ENCODE measurements around the gene TRIM67. TPM values are rescaled to one million over a fixed set of nuclear protein-coding genes. Genes with fewer than 3 reads are reported as not detected.
"Not testable (repeated sequence)": the region's sequence is repeated elsewhere in the genome, so short reads cannot be mapped to it uniquely, and the experiment has no call there.

The TRIM67 gene
- total RNA-seq, 2 donors from 2014 or later = under 0.01 TPM; not detected in 1

GRCh38 chr1:231157311-231157710, 4.5 kb upstream of the TRIM67 start:
- 18 to 32% methylated on average over 1 of the region's 1 CpG for WGBS, 2 donors
- H3K27me3 ChIP-seq = peaks cover 0 to 1% of the 10 kb centered on the region in 2 donors
- H3K4me3 ChIP-seq = no peak overlapping the region
- intact Hi-C loops (cut with DNase I) = no loop called here
- ATAC-seq = no peak
- no peaks in the 10 kb centered on the region for H3K9me3 ChIP-seq
- TF ChIP-seq, protein P1, sequence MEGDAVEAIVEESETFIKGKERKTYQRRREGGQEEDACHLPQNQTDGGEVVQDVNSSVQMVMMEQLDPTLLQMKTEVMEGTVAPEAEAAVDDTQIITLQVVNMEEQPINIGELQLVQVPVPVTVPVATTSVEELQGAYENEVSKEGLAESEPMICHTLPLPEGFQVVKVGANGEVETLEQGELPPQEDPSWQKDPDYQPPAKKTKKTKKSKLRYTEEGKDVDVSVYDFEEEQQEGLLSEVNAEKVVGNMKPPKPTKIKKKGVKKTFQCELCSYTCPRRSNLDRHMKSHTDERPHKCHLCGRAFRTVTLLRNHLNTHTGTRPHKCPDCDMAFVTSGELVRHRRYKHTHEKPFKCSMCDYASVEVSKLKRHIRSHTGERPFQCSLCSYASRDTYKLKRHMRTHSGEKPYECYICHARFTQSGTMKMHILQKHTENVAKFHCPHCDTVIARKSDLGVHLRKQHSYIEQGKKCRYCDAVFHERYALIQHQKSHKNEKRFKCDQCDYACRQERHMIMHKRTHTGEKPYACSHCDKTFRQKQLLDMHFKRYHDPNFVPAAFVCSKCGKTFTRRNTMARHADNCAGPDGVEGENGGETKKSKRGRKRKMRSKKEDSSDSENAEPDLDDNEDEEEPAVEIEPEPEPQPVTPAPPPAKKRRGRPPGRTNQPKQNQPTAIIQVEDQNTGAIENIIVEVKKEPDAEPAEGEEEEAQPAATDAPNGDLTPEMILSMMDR (IDR thresholded peaks at IDR 0.05) = no peak
- no peak for TF ChIP-seq POLR2A (IDR thresholded peaks at IDR 0.05)
- no peak for DNase-seq
- no peaks in the 10 kb centered on the region for H3K36me3 ChIP-seq (replicated peaks in 1 of 2; ENCODE audit: insufficient read depth in 1 of 2, low read depth in 2 of 2)
- H3K4me1 ChIP-seq = peaks cover 14% of the 10 kb centered on the region
- no peak overlapping the region for H3K27ac ChIP-seq

DNA sequence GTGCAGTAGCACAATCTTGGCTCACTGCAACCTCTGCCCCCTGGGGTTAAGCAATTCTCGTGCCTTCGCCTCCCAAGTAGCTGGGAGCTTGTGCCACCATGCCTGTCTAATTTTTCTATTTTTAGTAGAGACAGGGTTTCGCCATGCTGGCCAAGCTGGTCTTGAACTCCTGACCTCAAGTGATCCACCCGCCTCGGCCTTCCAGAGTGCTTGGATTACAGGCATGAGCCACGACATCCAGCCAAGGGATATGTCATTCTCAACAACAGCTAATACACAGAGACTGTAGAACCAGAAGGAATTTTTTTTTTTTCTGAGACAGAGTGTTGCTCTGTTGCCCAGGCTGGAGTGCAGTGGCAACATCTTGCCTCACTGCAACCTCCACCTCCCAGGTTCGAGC, 3.7 kb upstream of the TRIM67 start:
- not testable (repeated sequence) for H3K27ac ChIP-seq, H3K27me3 ChIP-seq

DNA sequence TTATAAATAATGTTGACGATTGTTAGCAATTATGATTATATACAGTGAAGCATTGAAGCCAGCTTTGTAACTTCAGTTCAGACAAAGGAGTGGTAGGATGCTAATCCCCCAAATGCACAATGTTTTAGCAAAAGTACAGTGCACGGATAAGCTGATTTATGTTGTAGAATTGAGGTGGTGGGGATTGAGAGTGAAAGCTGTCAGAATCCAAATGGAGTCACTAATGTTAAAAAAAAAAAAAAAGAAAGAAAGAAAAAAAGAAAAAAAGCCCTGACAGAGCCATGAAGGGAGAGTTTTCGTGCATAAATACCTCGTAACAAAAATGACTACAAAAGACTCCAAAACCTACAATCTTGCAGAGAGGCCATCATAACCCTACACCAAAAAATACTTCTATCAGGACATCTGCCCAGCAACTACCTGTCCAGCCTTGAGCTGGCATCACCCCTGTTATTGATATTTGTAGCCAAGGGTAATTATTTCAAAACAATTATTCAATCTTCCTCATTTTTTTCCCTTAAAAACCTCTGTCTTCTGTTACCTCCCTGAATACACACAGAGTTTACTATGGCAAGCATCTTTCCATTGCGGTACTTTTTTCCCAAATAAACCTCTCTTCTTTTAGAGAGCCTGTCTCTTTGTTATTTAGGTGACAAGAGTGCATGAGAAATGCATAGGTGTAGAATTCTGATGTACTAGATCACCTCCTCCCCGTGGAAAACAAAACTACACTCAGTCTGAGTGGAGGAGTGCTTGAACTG, 2.5 kb upstream of the TRIM67 start:
- DNase-seq (no peak), ATAC-seq (no peak)
- Histone ChIP-seq H3K27ac (no peak overlapping the region), H3K27me3 (peaks cover 5 to 15% of the 10 kb centered on the region in 2 donors), H3K4me1 (peaks cover 26% of the 10 kb centered on the region), H3K4me3 (no peak overlapping the region), H3K9me3 (no peaks in the 10 kb centered on the region), H3K36me3 (replicated peaks in 1 of 2; ENCODE audit: insufficient read depth in 1 of 2, low read depth in 2 of 2) (no peaks in the 10 kb centered on the region)
- intact Hi-C loops (cut with DNase I) = no loop called here
- TF ChIP-seq, protein P1 (IDR thresholded peaks at IDR 0.05) = no peak
- TF ChIP-seq POLR2A (IDR thresholded peaks at IDR 0.05) = no peak
- 71 to 72% methylated on average over 6 of the region's 6 CpGs for WGBS, 2 donors

More for the DNA sequence above, 3.7 kb upstream of the TRIM67 start:
- peaks cover 22% of the 10 kb centered on the region for H3K4me1 ChIP-seq
- H3K4me3 ChIP-seq; DNase-seq; ATAC-seq; intact Hi-C loops (cut with DNase I); H3K36me3 ChIP-seq (replicated peaks in 1 of 2; ENCODE audit: insufficient read depth in 1 of 2, low read depth in 2 of 2); H3K9me3 ChIP-seq: not testable (repeated sequence)
- WGBS, 2 donors = 80 to 91% methylated on average over 7 of the region's 7 CpGs

- intact Hi-C loops (cut with DNase I) = no loop called here
- WGBS, 2 donors = 85 to 88% methylated on average over 14 to 15 of the region's 15 CpGs
- Histone ChIP-seq H3K27ac (no peak overlapping the region), H3K9me3 (no peaks in the 10 kb centered on the region), H3K4me3 (no peak overlapping the region), H3K4me1 (peaks cover 26% of the 10 kb centered on the region), H3K27me3 (peaks cover 5 to 17% of the 10 kb centered on the region in 2 donors), H3K36me3 (replicated peaks in 1 of 2; ENCODE audit: insufficient read depth in 1 of 2, low read depth in 2 of 2) (no peaks in the 10 kb centered on the region)
- no peak for TF ChIP-seq POLR2A (IDR thresholded peaks at IDR 0.05)
- TF ChIP-seq, protein P1 (IDR thresholded peaks at IDR 0.05) = no peak
- DNase-seq = no peak
- ATAC-seq = no peak
These were observed 1.7 kb upstream of the TRIM67 start for GRCh38 chr1:231159963-231160761.

DNA sequence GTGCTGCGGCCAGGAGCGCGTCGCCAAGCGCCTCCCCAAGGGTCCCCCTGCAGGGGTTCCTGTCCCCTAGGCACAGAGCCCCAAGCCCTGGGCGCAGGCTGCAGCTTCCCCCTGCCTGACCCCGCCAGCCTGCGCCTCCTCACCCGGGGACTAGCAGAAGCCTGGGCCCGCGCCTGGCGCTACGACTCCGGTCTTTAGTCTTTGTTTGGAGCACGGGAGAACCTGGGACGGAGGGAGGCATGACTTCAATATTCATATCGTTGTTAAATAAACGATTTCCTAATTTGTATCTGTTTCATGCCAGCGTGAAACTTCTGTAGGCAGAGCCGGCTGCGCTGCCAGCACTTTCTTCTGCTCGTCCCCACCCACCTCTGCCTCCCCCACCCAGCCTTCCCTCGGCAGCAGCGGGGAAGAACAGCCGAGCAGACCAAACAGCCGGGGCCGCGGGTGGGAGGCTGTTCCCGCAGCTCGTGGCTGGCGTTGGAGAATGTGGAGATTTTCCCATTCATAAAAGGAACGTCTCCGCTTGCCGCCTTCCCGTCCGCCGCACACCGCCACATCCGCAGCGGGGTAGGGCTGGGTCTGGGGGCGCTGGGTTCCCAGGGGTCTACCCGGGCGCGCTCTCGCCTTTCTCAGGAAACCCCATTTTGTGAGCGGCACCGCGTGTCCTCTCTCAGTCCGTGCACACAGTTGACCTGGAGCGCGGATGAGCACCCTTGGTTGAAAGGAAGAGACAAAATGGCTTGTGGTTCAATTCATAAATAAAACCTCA, 777 bp upstream of the TRIM67 start:
- TF ChIP-seq POLR2A (IDR thresholded peaks at IDR 0.05) = no peak
- TF ChIP-seq, protein P1 (IDR thresholded peaks at IDR 0.05) = no peak
- no peak for ATAC-seq
- 8 to 18% methylated on average over 12 to 51 of the region's 51 CpGs for WGBS, 2 donors
- peaks cover 5 to 17% of the 10 kb centered on the region in 2 donors for H3K27me3 ChIP-seq
- intact Hi-C loops (cut with DNase I) = no loop called here
- no peak overlapping the region for H3K27ac ChIP-seq
- H3K36me3 ChIP-seq (replicated peaks in 1 of 2; ENCODE audit: insufficient read depth in 1 of 2, low read depth in 2 of 2) = no peaks in the 10 kb centered on the region
- H3K9me3 ChIP-seq = no peaks in the 10 kb centered on the region
- no peak for DNase-seq
- H3K4me3 ChIP-seq = no peak overlapping the region
- peaks cover 26% of the 10 kb centered on the region for H3K4me1 ChIP-seq

Measured in body of pancreas (tissue), 4 donors.